Peyer's patch (tissue), 4 donors: ENCODE data around the gene SH3PXD2B. TPM values are rescaled to one million over a fixed set of nuclear protein-coding genes. Genes with fewer than 3 reads are reported as not detected.

Experiments used
- DNase-seq, 3 donors: peaks; one replicate each; pipeline ENCODE4 v3.0.0-alpha.2; 2017 to 2019
- H3K27ac ChIP-seq, 4 donors: fragments of 200-600 bp; sonication (generic); one replicate each; pipeline ENCODE4 v1.5.1; 2016 to 2019
- H3K27me3 ChIP-seq, 2 donors: fragments of 200-600 bp; sonication (generic); one replicate each; pipeline ENCODE4 v1.5.1; 2019
- H3K36me3 ChIP-seq, 3 donors: fragments of 200-600 bp; sonication (generic); one replicate each; pipeline ENCODE4 v1.5.1; 2016 to 2019
- H3K4me1 ChIP-seq, 4 donors: fragments of 200-600 bp; sonication (generic); one replicate each; pipeline ENCODE4 v1.5.1; 2016 to 2019
- H3K4me3 ChIP-seq, 4 donors: fragments of 200-600 bp; sonication (generic); 1 replicate in 3 of 4; 2 replicates in 1 of 4; pipeline ENCODE4 v1.5.1; 2016 to 2019; ENCODE audit warnings: mild to moderate bottlenecking in 1 of 4
- H3K9me3 ChIP-seq, 4 donors: fragments of 200-600 bp; sonication (generic); one replicate each; pipeline ENCODE4 v1.5.1; 2016 to 2019; ENCODE audit warnings: mild to moderate bottlenecking in 1 of 4
- CTCF ChIP-seq, 6 experiments: fragments of 450-650 bp in 4 of 6; fragments of 200-600 bp in 2 of 6; sonication (generic) in 1 of 6; IDR thresholded peaks; one replicate each; pipeline ENCODE4 v1.5.1; 2017 to 2019; ENCODE audit warnings: antibody characterized with exemption in 6 of 6, mild to moderate bottlenecking in 3 of 6, moderate library complexity in 1 of 6
- POLR2A ChIP-seq, 2 donors: fragments of 450-650 bp; IDR thresholded peaks; one replicate each; pipeline ENCODE4 v1.5.1; 2017; ENCODE audit warnings: antibody characterized with exemption in 2 of 2, mild to moderate bottlenecking in 2 of 2, moderate library complexity in 2 of 2
- total RNA-seq, 4 donors: library from RNA; depleted of rRNA; stranded (reverse); fragments of >200 nt; gene quantifications; one replicate each; pipeline ENCODE4 v1.1.0, GENCODE V29; 2016

SH3PXD2B gene
- total RNA-seq, 4 donors from 2014 or later, result 5.8 to 26.4 (median 11.7) TPM

DNA sequence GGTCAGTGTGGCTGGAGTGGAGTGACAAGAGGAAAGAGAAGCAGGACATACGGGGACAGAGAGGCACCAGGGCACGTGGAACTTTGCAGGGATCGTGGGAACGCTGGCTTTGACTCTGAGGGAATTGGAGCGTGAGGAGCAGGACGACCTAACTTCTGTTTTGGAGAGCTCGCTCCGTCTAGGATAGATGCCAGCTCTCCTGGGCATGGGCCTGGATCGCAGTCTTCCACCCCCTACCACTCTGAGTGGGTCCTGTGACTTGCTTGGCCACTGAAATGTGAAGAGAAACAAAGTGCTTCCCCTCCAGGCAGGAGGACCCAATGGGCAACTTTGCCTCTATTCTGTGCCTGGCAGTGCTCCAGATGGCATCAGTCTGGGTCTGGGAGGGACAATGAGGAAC is 8.7 kb upstream of the SH3PXD2B start:
- peak in 1 of 3 donors; percentile 34 for DNase-seq
- H3K4me3 ChIP-seq, result no peak overlapping the region
- TF ChIP-seq POLR2A (IDR thresholded peaks at IDR 0.05) (no peak), CTCF (IDR thresholded peaks at IDR 0.05) (no peak)
- H3K4me1 ChIP-seq, result no peaks in the 10 kb centered on the region
- no peaks in the 10 kb centered on the region for H3K27me3 ChIP-seq
- H3K36me3 ChIP-seq, result no peaks in the 10 kb centered on the region
- no peaks in the 10 kb centered on the region for H3K9me3 ChIP-seq
- H3K27ac ChIP-seq, result no peak overlapping the region

DNA sequence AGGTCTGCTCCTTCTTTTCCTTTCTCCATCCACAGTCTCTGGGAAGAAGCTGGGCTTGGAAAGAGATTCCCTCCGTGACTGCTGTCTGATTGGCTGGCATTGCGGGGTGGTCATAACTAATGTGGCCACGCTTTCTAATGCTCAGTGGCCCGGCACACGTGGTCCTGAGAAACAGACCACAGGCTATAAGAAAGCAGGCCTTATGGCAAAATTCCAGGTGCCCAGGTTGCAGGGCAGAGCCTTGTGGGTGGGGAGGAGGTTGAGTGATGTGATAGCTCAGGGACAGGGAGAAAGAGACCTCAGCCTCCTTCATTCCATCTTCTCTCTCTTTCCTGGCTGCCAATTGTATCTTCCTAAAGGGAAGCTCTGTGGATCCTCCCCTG is 5.4 kb upstream of the SH3PXD2B start:
- no peaks in the 10 kb centered on the region for H3K9me3 ChIP-seq
- H3K36me3 ChIP-seq, result no peaks in the 10 kb centered on the region
- H3K4me1 ChIP-seq, result peaks cover 0 to 8% (median 1%) of the 10 kb centered on the region in 4 donors
- TF ChIP-seq POLR2A (IDR thresholded peaks at IDR 0.05), result no peak
- no peak for TF ChIP-seq CTCF (IDR thresholded peaks at IDR 0.05)
- no peak overlapping the region for H3K27ac ChIP-seq
- peak in 1 of 3 donors; percentile 24 for DNase-seq
- H3K27me3 ChIP-seq, result no peaks in the 10 kb centered on the region
- H3K4me3 ChIP-seq, result no peak overlapping the region

DNA sequence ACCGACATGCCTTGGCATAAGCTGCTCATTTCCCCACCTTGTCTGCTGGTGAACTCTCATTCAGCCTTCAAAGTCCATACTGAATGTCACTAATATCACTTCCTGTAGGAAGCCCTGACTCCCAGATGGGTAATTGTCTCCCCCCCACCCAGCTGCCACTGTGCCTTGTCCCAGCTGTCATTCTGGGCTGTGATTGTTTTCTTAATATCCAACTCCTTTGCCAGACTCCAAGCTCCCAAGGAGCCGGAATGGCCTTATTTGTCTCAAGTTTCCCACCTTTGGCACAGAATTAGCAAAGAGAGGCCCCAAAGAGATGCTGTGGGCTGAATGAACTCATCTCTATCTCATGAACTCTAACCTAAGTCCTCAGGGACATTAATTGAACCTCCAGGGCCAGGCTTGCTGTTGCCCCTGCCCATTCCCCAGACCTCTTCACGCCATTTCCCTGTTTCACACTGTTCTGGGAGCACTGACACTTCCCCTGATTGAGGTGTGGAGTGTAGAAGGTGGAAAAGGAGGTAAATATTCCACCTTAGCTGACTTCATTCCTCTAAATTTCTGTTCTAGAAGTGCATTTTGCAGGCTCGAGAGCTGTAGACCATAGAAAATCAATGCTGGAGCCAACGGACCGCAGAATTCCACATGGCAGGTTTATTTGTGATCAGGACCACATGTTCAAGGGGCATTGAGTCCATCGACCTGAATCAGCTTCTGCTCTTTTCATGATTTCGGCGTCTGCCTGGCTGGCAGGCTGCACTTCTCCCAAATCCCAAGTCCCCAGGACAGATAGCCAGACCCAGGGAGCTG is 4.9 kb upstream of the SH3PXD2B start:
- Histone ChIP-seq H3K27ac (no peak overlapping the region), H3K4me1 (peaks cover 0 to 10% (median 1%) of the 10 kb centered on the region in 4 donors), H3K27me3 (no peaks in the 10 kb centered on the region), H3K9me3 (no peaks in the 10 kb centered on the region), H3K36me3 (no peaks in the 10 kb centered on the region), H3K4me3 (no peak overlapping the region)
- TF ChIP-seq CTCF (IDR thresholded peaks at IDR 0.05) (no peak), POLR2A (IDR thresholded peaks at IDR 0.05) (no peak)
- DNase-seq, result peak in 1 of 3 donors; percentile 14

- H3K9me3 ChIP-seq, result no peaks in the 10 kb centered on the region
- H3K27ac ChIP-seq, result no peak overlapping the region
- H3K4me3 ChIP-seq, result no peak overlapping the region
- TF ChIP-seq POLR2A (IDR thresholded peaks at IDR 0.05) (no peak), CTCF (IDR thresholded peaks at IDR 0.05) (no peak)
- H3K4me1 ChIP-seq, result peaks cover 0 to 23% (median 1%) of the 10 kb centered on the region in 4 donors
- no peaks in the 10 kb centered on the region for H3K27me3 ChIP-seq
- peak in 1 of 3 donors; percentile 27 for DNase-seq
- no peaks in the 10 kb centered on the region for H3K36me3 ChIP-seq
These were observed 1.9 kb upstream of the SH3PXD2B start for GRCh38 chr5:172456076-172456722.

DNA sequence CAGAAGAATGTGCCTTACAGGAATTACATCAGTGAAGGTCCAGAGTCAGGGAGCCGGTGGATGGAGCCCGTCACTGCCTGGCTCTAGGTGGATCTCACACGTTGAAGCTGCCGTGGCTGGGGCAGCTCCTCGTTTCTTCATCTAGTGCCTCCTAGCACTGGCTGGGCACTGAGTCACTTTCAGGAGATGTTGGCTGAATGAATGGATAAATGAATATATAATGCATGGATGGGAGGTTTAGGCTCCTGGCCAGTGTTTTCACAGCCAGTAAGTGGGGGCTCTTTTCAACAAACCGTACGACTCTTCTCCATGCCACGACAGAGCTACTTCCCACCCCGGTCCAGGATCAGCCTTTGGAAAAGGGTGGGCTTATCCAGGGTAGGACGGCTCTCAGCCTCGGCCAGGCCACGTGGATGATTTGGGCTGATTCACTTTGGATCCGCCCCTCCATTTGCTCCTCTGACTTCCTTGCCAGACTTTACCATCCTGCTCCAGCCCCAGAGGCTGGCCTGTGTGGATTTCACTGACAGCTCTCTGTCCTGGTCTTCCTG is 1.3 kb upstream of the SH3PXD2B start:
- peak overlapping the region in 1 of 4 donors; percentile 10 for H3K27ac ChIP-seq
- peak in 1 of 3 donors; percentile 49 for DNase-seq
- H3K27me3 ChIP-seq, result no peaks in the 10 kb centered on the region
- no peaks in the 10 kb centered on the region for H3K36me3 ChIP-seq
- TF ChIP-seq CTCF (IDR thresholded peaks at IDR 0.05) (no peak), POLR2A (IDR thresholded peaks at IDR 0.05) (no peak)
- H3K4me3 ChIP-seq, result no peak overlapping the region
- H3K4me1 ChIP-seq, result peaks cover 0 to 23% (median 1%) of the 10 kb centered on the region in 4 donors
- H3K9me3 ChIP-seq, result no peaks in the 10 kb centered on the region
